Gastrocnemius medialis (tissue), 4 donors: Measurements from ENCODE around the gene MICOS13. TPM values are rescaled to one million over a fixed set of nuclear protein-coding genes. Genes with fewer than 3 reads are reported as not detected.

Experiments used
- ATAC-seq, 2 donors: fragments of 150-250 bp; one replicate each; pipeline ENCODE4 v1.9.1; 2016
- DNase-seq, 2 donors: peaks; one replicate each; pipeline ENCODE4 v3.0.0-alpha.2; 2019
- H3K27ac ChIP-seq, 4 donors: fragments of 200-600 bp; sonication (generic); 1 replicate in 1 of 4; 2 replicates in 3 of 4; pipeline ENCODE4 v1.5.1; 2016 to 2018; ENCODE audit warnings: mild to moderate bottlenecking in 2 of 4, moderate library complexity in 1 of 4
- H3K27me3 ChIP-seq, 3 donors: fragments of 200-600 bp; sonication (generic) in 2 of 3; 1 replicate in 1 of 3; 2 replicates in 2 of 3; pipeline versions ENCODE4 v1.5.1 to v1.6.0; 2016 to 2019; ENCODE audit warnings: mild to moderate bottlenecking in 1 of 3, moderate library complexity in 1 of 3
- H3K36me3 ChIP-seq, 2 donors: fragments of 200-600 bp; sonication (generic) in 1 of 2; one replicate each; pipeline ENCODE4 v1.5.1; 2017 to 2018
- H3K4me1 ChIP-seq, 2 donors: fragments of 200-600 bp; sonication (generic) in 1 of 2; one replicate each; pipeline ENCODE4 v1.5.1; 2016 to 2017; ENCODE audit warnings: mild to moderate bottlenecking in 2 of 2
- H3K4me3 ChIP-seq, 4 donors: fragments of 200-600 bp; sonication (generic) in 3 of 4; 1 replicate in 1 of 4; 2 replicates in 3 of 4; pipeline ENCODE4 v1.5.1; 2016 to 2019; ENCODE audit warnings: mild to moderate bottlenecking in 2 of 4
- H3K9me3 ChIP-seq, 3 donors: fragments of 200-600 bp; sonication (generic) in 2 of 3; 1 replicate in 1 of 3; 2 replicates in 2 of 3; pipeline ENCODE4 v1.5.1; 2016 to 2019
- CTCF ChIP-seq, 5 experiments: fragments of 450-650 bp in 3 of 5; fragments of 200-600 bp in 2 of 5; sonication (generic) in 2 of 5; IDR thresholded peaks in 4 of 5; conservative IDR thresholded peaks in 1 of 5; 1 replicate in 4 of 5; 2 replicates in 1 of 5; pipeline ENCODE4 v1.5.1; 2016 to 2019; ENCODE audit warnings: antibody characterized with exemption in 5 of 5, mild to moderate bottlenecking in 3 of 5, moderate library complexity in 3 of 5
- POLR2A ChIP-seq, 2 donors: fragments of 450-650 bp; IDR thresholded peaks; one replicate each; pipeline ENCODE4 v1.6.1; 2017; ENCODE audit warnings: antibody characterized with exemption in 2 of 2, mild to moderate bottlenecking in 2 of 2, moderate library complexity in 2 of 2
- in situ Hi-C, 4 donors: fragments of 200-750 bp; cut with MboI; loops; one replicate each; pipeline versions ENCODE4 v1.15.0 to v1.8.0; 2017; ENCODE audit warnings: low sequenced_read_pairs in 4 of 4
- intact Hi-C: fragments of 100-400 bp; cut with DNase I; formaldehyde crosslinking; loops from one replicate; pipeline ENCODE4 v1.15.1; 2023; ENCODE audit warnings: low total_unique reads
- total RNA-seq, 4 donors: library from RNA; depleted of rRNA; stranded (reverse); fragments of >200 nt; gene quantifications; one replicate each; pipeline versions ENCODE4 v1.1.0 to v1.2.3, GENCODE V29; 2016

The MICOS13 gene
- total RNA-seq, 4 donors from 2014 or later, result 45.7 to 122 (median 74.8) TPM

GRCh38 chr19:5631567-5632240 lies 48.6 kb downstream of the MICOS13 start:
- TF ChIP-seq POLR2A (IDR thresholded peaks at IDR 0.05) (no peak), CTCF (IDR thresholded peaks at IDR 0.05 in 4 of 5, conservative IDR thresholded peaks at IDR 0.05 in 1 of 5) (no peak)
- Histone ChIP-seq H3K27ac (peak overlapping the region; percentile 14 to 42 (median 28)), H3K4me3 (peak overlapping the region in 1 of 4 donors; percentile 1), H3K9me3 (no peaks in the 10 kb centered on the region), H3K27me3 (no peaks in the 10 kb centered on the region), H3K4me1 (peaks cover 59 to 71% of the 10 kb centered on the region in 2 donors), H3K36me3 (peaks cover 0 to 17% of the 10 kb centered on the region in 2 donors)
- in situ Hi-C loops (no loop called here), intact Hi-C loops (no loop called here)
- DNase-seq, result no peak
- ATAC-seq, result peak in 1 of 2 donors; percentile 40

- peaks cover 77 to 81% of the 10 kb centered on the region in 2 donors for H3K4me1 ChIP-seq
- H3K9me3 ChIP-seq, result no peaks in the 10 kb centered on the region
- H3K27ac ChIP-seq, result peak overlapping the region in 3 of 4 donors; percentile 31 to 98 (median 44)
- peaks cover 0 to 34% of the 10 kb centered on the region in 2 donors for H3K36me3 ChIP-seq
- DNase-seq (no peak), ATAC-seq (no peak)
- H3K4me3 ChIP-seq, result no peak overlapping the region
- TF ChIP-seq CTCF (IDR thresholded peaks at IDR 0.05 in 4 of 5, conservative IDR thresholded peaks at IDR 0.05 in 1 of 5) (no peak), POLR2A (IDR thresholded peaks at IDR 0.05) (no peak)
- in situ Hi-C loops (loop anchor here in 2 of 4 donors (10.0 kb wide), 2 partner anchors 46 to 56 kb away; partner anchors contain the start of genes HSD11B1L (in 1 of the 2) and MICOS13 (in 1 of the 2)), intact Hi-C loops (loop anchor here (10.0 kb wide), 1 partner anchor 746 kb away; the partner anchor contains the start of genes ALKBH7 and PSPN)
- H3K27me3 ChIP-seq, result no peaks in the 10 kb centered on the region
These were observed 51.3 kb downstream of the MICOS13 start for GRCh38 chr19:5628919-5629481.

- DNase-seq (no peak), ATAC-seq (no peak)
- intact Hi-C loops (loop anchor here (10.0 kb wide), 1 partner anchor 746 kb away; the partner anchor contains the start of genes ALKBH7 and PSPN), in situ Hi-C loops (loop anchor here in 2 of 4 donors (10.0 kb wide), 2 partner anchors 46 to 56 kb away; partner anchors contain the start of genes HSD11B1L (in 1 of the 2) and MICOS13 (in 1 of the 2))
- Histone ChIP-seq H3K9me3 (no peaks in the 10 kb centered on the region), H3K27ac (peak overlapping the region; percentile 30 to 98 (median 38)), H3K36me3 (peaks cover 0 to 34% of the 10 kb centered on the region in 2 donors), H3K4me1 (peaks cover 77 to 79% of the 10 kb centered on the region in 2 donors), H3K4me3 (no peak overlapping the region), H3K27me3 (no peaks in the 10 kb centered on the region)
- TF ChIP-seq POLR2A (IDR thresholded peaks at IDR 0.05) (no peak), CTCF (IDR thresholded peaks at IDR 0.05 in 4 of 5, conservative IDR thresholded peaks at IDR 0.05 in 1 of 5) (no peak)
These were observed 51.9 kb downstream of the MICOS13 start for GRCh38 chr19:5628461-5628860.

Other genes with a start within 250 kb of the MICOS13 start
- gene ZNRF4, start 225.1 kb downstream of the MICOS13 start, total RNA-seq, result not detected
- under 1 TPM in 1 of 4 donors, not detected in 3; 0.10 TPM for gene TINCR, start 112.6 kb downstream of the MICOS13 start, total RNA-seq
- gene SAFB2, start 57.7 kb downstream of the MICOS13 start, total RNA-seq, result 10 to 100 TPM; 13.7 to 19.8 (median 18.4) TPM
- 10 to 100 TPM; 29.8 to 60.0 (median 56.1) TPM for gene SAFB, start 57.4 kb downstream of the MICOS13 start, total RNA-seq
- 10 to 100 TPM in 3 of 4 donors, 1 to 10 TPM in 1; 5.8 to 33.2 (median 21.5) TPM for gene HSD11B1L, start 511 bp upstream of the MICOS13 start, total RNA-seq
- 100 to 1,000 TPM; 329 to 784 (median 462) TPM for gene RPL36, start 9.8 kb upstream of the MICOS13 start, total RNA-seq
- 10 to 100 TPM; 33.1 to 77.7 (median 70.4) TPM for gene LONP1, start 39.6 kb upstream of the MICOS13 start, total RNA-seq
- not detected for gene CATSPERD, start 40.1 kb upstream of the MICOS13 start, total RNA-seq
- gene PRR22, start 104.2 kb upstream of the MICOS13 start, total RNA-seq, result 1 to 10 TPM in 1 of 4 donors, under 1 TPM in 1, not detected in 2; 0.24 to 1.0 TPM
- gene DUS3L, start 110.6 kb upstream of the MICOS13 start, total RNA-seq, result 10 to 100 TPM; 19.5 to 45.9 (median 25.0) TPM
- gene NRTN, start 124.6 kb upstream of the MICOS13 start, total RNA-seq, result not detected
- under 1 TPM in 1 of 4 donors, not detected in 3; 0.29 TPM for gene FUT6, start 159.2 kb upstream of the MICOS13 start, total RNA-seq
- under 1 TPM in 1 of 4 donors, not detected in 3; 0.32 TPM for gene FUT3, start 170.9 kb upstream of the MICOS13 start, total RNA-seq
- gene FUT5, start 190.0 kb upstream of the MICOS13 start, total RNA-seq, result not detected
- 100 to 1,000 TPM; 190 to 349 (median 221) TPM for gene NDUFA11, start 223.3 kb upstream of the MICOS13 start, total RNA-seq
- 1 to 10 TPM in 3 of 4 donors, under 1 TPM in 1; 0.46 to 3.0 (median 2.1) TPM for gene VMAC, start 224.4 kb upstream of the MICOS13 start, total RNA-seq
- 1 to 10 TPM; 1.2 to 2.4 (median 2.0) TPM for gene CAPS, start 233.7 kb upstream of the MICOS13 start, total RNA-seq